Measurements from ENCODE around the gene RRBP1.

DNA sequence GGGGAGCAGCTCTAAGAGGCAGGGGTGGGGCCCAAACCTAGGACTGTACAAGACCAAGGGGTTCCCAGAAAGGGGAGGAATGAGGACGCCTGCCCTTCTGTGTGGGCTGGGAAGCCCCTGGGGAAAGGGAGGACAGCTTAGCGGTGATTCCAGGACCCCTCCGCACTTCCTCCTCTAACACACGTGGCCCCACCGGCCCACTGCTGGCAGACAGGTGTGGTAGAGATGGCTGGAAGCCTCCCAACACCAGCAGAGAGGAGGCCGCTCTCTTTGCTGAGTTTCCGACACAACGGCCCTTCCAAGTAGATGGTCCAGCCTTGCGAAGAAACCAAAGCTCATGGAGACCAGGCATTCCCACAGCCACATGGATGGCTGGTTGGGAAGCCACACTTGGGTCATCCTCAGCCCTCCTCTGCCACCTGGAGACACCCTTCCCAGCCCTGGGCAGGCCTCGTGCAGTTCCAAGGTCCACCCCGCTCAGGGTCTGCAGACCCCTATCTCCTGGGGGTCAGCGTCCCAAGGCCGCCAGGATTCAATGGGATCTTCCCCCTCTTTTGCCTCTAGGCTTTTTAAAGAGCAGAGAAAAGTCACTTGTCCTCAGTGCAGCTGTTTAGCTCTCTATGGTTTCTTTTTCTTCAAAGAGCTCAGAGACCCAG, 43.9 kb downstream of the RRBP1 start:
- TF ChIP-seq, protein P1, sequence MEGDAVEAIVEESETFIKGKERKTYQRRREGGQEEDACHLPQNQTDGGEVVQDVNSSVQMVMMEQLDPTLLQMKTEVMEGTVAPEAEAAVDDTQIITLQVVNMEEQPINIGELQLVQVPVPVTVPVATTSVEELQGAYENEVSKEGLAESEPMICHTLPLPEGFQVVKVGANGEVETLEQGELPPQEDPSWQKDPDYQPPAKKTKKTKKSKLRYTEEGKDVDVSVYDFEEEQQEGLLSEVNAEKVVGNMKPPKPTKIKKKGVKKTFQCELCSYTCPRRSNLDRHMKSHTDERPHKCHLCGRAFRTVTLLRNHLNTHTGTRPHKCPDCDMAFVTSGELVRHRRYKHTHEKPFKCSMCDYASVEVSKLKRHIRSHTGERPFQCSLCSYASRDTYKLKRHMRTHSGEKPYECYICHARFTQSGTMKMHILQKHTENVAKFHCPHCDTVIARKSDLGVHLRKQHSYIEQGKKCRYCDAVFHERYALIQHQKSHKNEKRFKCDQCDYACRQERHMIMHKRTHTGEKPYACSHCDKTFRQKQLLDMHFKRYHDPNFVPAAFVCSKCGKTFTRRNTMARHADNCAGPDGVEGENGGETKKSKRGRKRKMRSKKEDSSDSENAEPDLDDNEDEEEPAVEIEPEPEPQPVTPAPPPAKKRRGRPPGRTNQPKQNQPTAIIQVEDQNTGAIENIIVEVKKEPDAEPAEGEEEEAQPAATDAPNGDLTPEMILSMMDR (IDR thresholded peaks at IDR 0.05; ENCODE audit: borderline replicate concordance, extremely low read depth, low read length, poor library complexity, severe bottlenecking) = no peak
- TF ChIP-seq EZH2 (IDR thresholded peaks at IDR 0.05; ENCODE audit: borderline replicate concordance, low read depth, low read length, severe bottlenecking) = no peak
